Spleen (tissue), 7 donors: Measurements from ENCODE around the gene SLIT1.

Source experiments
- POLR2AphosphoS5 ChIP-seq, 3 donors: sonication (generic); formaldehyde crosslinking; IDR thresholded peaks; one replicate each; pipeline ENCODE4 v1.5.1; 2017; ENCODE audit warnings: antibody characterized with exemption in 3 of 3
- TF ChIP-seq, protein P1 (sequence below), 11 experiments: fragments of 200-600 bp in 7 of 11; fragments of 450-650 bp in 4 of 11; sonication (generic) in 4 of 11; IDR thresholded peaks in 8 of 11; conservative IDR thresholded peaks in 3 of 11; 1 replicate in 7 of 11; 2 replicates in 4 of 11; pipeline versions ENCODE4 v1.4.0 to v1.8.0; 2016 to 2021; ENCODE audit warnings: antibody characterized with exemption in 11 of 11, inconsistent platforms in 4 of 11, mild to moderate bottlenecking in 1 of 11
- donor health status: DM: no; HTN: no; CAD: no; lungs with moderate emphysema.
- donor health status: DM: no; HTN: no; CAD: no.
- donor health status: DM: no; HTN: no; CAD: no.

DNA sequence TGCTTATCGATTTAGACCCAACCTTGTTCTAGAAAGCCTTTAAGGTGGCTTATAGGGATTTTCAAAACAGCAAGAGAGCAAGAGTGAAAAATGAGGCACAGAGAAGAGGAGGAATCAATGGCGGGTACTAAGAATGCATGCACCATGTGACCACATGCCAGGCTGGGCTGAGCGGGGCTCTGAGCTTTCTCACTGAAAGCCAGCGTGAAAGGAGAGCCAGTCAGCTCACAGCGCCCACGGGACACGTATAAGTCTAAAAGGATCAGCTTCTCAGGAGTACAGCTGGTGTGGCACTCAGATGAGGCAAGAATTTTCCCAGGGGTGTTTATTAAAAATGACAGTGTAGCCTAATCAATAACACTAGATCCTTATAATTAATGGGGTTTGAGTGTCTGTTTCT is 114.3 kb downstream of the SLIT1 start:
- TF ChIP-seq, protein P1, sequence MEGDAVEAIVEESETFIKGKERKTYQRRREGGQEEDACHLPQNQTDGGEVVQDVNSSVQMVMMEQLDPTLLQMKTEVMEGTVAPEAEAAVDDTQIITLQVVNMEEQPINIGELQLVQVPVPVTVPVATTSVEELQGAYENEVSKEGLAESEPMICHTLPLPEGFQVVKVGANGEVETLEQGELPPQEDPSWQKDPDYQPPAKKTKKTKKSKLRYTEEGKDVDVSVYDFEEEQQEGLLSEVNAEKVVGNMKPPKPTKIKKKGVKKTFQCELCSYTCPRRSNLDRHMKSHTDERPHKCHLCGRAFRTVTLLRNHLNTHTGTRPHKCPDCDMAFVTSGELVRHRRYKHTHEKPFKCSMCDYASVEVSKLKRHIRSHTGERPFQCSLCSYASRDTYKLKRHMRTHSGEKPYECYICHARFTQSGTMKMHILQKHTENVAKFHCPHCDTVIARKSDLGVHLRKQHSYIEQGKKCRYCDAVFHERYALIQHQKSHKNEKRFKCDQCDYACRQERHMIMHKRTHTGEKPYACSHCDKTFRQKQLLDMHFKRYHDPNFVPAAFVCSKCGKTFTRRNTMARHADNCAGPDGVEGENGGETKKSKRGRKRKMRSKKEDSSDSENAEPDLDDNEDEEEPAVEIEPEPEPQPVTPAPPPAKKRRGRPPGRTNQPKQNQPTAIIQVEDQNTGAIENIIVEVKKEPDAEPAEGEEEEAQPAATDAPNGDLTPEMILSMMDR (IDR thresholded peaks at IDR 0.05 in 8 of 11, conservative IDR thresholded peaks at IDR 0.05 in 3 of 11), result no peak
- no peak for TF ChIP-seq POLR2AphosphoS5 (IDR thresholded peaks at IDR 0.05)
